NK-92 (cell line): ENCODE results near the gene SLC37A1.
A peak's percentile ranks its signal among the peaks of the same experiment; 100 is the strongest.

Experiments used
- DNase-seq: peaks from one replicate; lab custom pipeline; 2025; ENCODE audit not compliant: unreplicated experiment; lab: John Stamatoyannopoulos, UW

SLC37A1 gene

DNA sequence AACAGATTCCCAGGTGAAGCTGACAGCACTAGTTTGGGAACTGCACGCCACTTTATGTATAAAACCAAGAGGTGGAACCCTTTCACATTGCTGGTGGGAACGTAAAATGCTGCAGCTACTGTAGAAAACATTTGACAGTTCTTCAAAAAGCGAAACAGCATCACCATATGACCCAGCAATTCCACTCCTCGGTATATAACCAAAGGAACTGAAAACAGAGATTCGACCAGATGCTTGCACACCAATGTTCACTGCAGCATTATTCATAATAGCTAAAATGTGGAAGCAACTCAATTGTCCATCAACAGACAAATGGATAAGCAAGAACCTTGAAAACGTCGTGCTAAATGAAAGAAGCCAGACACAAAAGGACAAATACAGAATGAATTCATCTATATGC is 35.1 kb upstream of the SLC37A1 start:
- DNase-seq: no peak

DNA sequence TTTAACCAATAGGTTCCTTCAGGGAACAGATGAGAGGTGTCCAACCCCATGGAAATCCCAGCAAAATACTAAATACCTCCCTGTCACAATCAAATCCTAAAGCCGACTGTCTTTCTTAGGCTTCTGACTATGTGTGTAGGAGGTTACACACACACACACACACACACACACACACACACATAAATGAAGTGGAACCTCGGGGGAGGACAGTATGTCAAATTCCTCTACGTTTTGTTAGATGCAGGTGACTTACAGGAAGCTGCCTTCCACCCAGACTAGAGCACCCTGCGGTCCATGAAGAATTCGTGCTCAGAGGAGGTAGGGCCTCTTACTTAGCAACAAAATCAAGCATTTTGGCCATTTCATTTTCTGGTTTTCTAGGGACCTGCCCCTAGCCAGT is 34.1 kb upstream of the SLC37A1 start:
- DNase-seq: no peak

DNA sequence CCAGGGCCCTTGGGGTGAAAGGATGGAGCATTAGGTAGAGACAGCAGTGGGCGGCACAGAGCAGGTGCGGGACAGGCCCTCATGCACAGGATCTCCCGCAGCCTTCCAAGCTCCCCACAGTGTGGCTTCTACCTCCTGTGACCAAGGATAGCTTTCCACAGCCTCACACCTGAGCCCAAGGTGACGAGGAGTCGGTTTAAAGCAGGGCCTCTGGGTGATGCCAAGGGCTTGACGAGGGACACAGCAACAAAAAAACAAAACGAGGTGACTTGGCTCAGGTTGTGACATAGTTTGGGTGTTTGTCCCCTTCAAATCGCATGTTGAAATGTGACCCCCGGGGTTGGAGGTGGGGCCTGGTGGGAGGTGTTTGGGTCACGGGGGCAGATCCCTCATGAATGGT is 32.9 kb upstream of the SLC37A1 start:
- DNase-seq: no peak

GRCh38 chr21:42481169-42481568 is 32.5 kb upstream of the SLC37A1 start:
- no peak for DNase-seq

DNA sequence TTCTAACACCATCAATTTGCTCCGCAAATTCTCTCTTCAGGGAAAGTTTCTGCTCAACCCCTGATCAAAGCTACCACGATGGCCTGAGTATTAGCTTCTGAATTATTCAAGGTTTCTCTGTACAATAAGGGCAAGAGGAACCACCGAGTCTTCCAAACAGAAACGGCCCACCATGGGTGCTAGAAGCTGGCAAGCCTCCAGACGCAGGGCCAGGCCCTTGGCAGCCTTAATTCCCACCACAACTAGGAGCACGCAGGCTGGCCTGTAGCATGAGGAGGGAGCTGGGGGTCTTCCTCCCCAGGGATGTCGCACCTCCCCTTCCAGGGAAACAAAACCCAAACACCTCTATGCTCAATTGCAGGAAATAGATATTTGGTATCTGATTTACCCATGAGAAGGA is 28.7 kb upstream of the SLC37A1 start:
- DNase-seq: no peak

GRCh38 chr21:42486072-42486471 is 27.6 kb upstream of the SLC37A1 start:
- no peak for DNase-seq

GRCh38 chr21:42486531-42486930 is 27.1 kb upstream of the SLC37A1 start:
- no peak for DNase-seq

- no peak for DNase-seq
Observed at GRCh38 chr21:42489006-42489563, 24.6 kb upstream of the SLC37A1 start.

GRCh38 chr21:42489991-42490390 is 23.7 kb upstream of the SLC37A1 start:
- DNase-seq: no peak

- DNase-seq: no peak
Observed at GRCh38 chr21:42490720-42491119, 22.9 kb upstream of the SLC37A1 start.

DNA sequence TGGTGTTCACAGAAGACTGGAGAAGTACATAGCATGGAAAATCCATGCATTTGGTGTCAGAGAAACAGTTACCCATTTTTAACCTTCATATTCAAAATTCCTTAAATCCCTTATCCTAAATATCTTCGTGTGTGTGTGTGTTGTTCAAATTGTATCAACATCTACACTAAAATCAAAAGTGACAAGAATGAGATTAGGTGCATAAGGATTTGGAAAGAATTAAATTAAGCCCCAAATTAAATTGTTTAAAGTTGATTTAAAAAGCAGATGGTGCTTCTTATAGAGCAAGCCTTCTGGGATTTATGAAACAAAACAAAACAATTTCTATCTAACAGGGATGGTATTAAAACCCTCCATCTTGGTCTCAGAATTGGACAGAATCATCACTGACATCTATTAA is 22.3 kb upstream of the SLC37A1 start:
- no peak for DNase-seq

- DNase-seq: no peak
Observed at GRCh38 chr21:42492201-42492600, 21.5 kb upstream of the SLC37A1 start.

DNA sequence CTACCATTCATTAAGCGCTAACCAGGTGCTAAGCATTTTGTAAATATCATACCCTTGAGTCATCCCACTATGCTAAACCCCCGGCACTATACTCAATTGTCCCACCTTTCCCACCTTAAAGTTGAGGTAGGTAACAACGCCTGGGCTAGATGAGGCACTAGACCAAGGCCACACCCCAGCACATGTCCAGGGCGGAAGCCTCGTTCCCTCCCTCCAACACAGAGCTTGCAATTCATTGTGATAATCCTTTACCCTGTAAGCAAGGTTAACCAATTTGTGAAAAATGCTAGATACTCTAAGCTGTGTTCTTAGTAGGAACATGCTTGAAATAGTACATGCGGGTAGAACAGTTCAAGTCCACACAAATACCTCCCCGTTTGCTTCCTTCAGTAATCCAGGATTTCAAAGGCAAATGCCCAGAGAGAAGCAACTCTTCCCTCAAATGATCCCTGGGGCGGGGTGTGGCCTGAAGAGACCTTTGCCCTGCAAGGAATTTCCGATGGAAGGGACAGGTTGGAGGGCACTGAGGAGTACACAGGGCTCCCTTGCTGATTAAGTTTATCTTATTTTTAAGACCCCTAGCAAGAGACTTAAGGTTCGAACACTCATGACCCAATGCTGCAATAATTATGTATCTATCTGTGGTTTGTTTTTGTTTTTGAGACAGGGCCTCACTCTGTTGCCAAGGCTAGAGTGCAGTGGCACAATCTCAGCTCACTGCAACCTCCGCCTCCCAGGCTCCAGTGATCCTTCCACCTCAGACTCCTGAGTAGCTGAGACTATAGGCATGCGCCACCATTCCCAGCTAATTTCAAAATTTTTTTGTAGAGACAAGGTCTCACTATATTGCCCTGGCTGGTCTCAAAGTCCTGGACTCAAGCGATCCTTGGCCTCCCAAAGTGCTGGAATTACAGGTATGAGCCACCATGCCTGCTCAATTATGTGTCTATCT is 20.3 kb upstream of the SLC37A1 start:
- DNase-seq: no peak

DNA sequence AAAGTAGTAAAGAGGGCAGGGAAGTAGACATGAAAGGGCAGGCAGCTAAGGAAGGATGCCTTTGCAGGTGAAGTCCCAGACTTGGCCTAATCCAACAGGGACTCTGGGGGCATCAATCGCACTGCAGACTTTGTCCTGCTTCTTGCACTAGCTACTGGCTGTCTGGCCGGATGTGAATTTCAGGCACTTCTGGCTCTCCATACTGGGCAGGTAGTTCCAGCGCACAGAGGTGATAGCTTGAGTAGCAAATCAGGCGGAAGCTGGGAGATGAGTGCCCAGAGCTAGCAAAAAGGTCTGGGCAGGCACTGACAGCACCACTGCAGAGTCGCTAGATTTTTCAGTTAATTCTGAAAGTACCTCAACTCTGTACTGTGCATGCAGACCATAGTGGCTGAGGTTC is 18.6 kb upstream of the SLC37A1 start:
- no peak for DNase-seq

GRCh38 chr21:42495765-42496119 is 17.9 kb upstream of the SLC37A1 start:
- no peak for DNase-seq

DNA sequence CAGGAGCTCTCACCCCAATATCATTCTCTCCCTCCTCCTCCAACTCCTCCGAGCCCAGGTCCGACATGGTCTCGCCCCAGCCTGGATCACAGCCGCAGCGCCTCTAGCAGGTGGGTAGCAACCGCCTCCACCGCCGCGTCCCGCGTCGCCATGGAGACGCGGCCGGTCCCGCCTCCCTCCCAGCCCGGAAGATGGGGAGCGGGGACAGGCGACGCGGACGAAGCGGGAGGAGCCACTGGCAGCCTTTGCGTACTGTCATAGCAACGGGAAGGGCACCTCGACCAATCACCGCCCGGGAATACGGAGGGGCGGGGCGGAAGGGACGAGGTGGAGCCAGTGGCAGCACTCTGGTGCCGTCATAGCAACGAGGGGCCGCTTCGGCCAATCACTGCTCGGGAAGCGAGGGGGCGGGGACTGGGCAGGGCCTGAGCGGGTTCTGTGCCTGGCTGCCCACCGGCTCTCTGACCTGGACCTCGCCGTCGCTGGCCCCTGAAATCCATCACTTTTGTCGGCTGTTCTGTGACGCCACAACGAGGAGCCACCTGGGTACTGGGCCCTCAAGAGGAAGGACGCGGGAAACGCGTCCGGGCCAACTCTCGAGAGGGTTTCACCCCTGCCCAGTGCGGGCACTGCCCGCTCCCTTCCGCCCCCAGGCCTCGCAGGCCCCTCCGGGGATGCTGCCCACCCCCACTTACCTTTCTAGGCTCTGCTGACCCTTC is 17.4 kb upstream of the SLC37A1 start, which contains the start of gene RSPH1:
RSPH1 (minus strand) TSS at position 105 of the 719 bp plus-strand sequence; CDS start at position 67, 38 bp downstream.
- DNase-seq: peak; percentile 95

- DNase-seq: no peak
Observed at GRCh38 chr21:42496839-42497202, 16.8 kb upstream of the SLC37A1 start.

DNA sequence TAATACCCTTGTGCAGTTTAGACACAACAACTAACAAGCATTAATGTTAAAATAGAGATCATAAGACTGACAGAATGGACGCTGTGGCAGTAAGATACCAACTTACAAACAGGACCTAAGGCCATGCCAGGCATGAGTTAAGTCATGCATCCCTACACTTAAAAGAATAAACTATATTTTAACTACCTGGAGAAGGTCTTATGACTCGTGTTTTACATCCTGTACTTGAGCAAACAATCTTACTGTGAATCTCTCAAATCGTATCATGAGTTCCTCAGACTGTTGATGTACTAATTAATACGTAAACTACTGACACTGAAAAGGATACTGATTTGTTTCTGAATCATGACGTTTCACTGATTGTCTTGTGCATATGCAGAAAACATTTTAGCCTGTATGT is 15.6 kb upstream of the SLC37A1 start:
- DNase-seq: no peak

DNA sequence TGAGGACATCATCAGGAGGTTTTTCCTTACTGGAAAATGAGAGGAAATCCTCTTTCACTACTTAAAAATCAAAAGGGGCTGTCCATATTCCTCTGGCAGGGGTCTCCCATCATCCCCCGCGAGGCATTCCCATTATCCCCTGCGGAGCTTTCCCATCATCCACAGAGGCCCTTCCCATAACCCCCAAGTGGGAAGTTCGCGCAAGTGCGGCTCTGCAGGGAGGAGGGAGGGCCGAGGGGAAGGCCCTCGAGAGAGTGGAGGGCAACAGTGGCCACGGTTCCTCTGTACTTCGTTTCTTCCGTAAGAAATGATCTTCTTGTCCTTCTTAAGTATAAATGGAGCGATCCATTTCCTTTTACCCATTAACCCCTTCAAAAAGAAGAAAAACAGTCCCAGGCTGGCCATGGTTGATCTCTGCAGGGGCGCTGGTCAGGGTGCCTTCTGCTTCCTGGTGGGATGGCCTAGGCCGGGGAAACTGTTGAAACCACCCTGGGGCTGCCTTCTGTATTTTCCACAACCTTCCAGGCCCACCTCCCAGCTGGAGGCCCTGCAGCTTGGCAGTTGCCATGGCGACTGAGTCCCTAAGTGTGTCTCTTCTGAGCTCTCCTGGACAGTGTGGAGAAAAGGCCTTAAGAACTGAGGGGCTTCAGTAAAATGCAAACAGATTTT is 14.1 kb upstream of the SLC37A1 start:
- DNase-seq: no peak

DNA sequence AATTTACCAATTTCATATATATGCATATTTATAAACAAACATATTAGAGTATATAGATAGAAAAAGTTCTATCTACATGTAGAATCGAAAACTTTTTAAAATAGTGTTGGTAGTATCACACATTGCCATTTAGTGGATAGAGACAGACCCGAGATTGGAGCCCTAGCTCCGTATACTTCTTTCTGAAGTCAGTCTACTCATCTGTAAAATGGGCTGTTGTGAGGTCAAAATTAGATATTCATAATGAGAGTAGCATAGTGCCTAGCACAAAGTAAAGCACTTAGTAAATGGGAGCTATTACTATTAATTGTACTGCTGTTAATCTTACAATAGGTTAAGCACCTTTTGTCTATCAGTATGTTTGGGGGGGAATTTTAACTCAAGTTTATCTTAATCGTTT is 13.4 kb upstream of the SLC37A1 start:
- DNase-seq: no peak

DNA sequence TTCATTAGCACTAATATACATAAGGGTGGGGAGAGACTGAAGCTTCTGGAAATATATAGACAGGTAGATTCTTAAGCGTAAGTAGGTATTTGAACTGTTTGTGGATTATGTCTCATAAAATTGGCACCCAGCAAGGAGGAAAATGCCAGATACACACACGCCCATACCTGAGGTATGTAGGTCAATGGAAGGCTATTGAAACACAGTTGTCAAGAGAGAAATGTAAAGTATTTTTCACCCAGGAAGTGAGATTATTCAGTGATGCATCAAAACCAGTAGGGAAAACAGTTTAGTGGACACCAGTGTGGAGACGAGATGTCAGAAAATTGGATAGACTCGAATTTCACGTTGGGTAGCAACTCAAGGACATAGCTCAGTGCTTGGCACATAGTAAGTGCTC is 12.9 kb upstream of the SLC37A1 start:
- no peak for DNase-seq
